HT-29 (cell line): ENCODE measurements around the gene STK40. TPM values are rescaled to one million over a fixed set of nuclear protein-coding genes. Genes with fewer than 3 reads are reported as not detected.
A peak's percentile ranks its signal among the peaks of the same experiment; 100 is the strongest.

Source experiments
- DNase-seq: peaks from one replicate; pipeline ENCODE4 v3.0.0-alpha.2; 2015; ENCODE audit warnings: low spot score
- total RNA-seq: library from RNA; depleted of rRNA; stranded (reverse); fragments of >200 nt; shearing (Covaris generic); gene quantifications from 2 replicates; pipeline ENCODE4 v1.2.3, GENCODE V29; 2014

Gene STK40
- total RNA-seq, 1 experiment from 2014 or later = 26.2 TPM

GRCh38 chr1:36398370-36398977, 12.8 kb upstream of the STK40 start:
- DNase-seq = no peak

GRCh38 chr1:36397378-36398230, 11.9 kb upstream of the STK40 start, which contains the start of gene LSM10:
LSM10 (minus strand) TSS chr1:36397908; CDS start chr1:36394129, 3,779 bp downstream.
- DNase-seq = peak; percentile 94

GRCh38 chr1:36397083-36397377, 11.3 kb upstream of the STK40 start:
- DNase-seq = no peak

DNA sequence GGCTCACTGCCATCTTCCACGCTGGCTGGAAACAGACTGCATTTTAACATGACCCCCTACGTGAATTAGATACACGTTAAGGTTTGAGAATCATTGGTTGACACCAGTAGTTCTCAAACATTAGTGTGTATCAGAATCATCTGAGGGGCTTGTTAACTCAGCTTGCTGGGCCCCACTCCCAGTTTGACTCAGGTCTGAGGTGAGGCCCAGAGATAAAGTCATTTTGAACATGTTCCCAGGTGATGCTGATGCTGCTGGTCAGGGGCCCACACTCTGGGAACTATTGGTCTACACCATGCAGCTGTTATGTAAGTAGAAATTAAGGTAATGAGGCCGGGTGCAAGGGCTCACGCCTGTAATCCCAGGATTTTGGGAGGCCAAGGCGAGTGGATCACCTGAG, 10.6 kb upstream of the STK40 start:
- DNase-seq = no peak

GRCh38 chr1:36393686-36394085, 8.0 kb upstream of the STK40 start:
- DNase-seq = no peak

DNA sequence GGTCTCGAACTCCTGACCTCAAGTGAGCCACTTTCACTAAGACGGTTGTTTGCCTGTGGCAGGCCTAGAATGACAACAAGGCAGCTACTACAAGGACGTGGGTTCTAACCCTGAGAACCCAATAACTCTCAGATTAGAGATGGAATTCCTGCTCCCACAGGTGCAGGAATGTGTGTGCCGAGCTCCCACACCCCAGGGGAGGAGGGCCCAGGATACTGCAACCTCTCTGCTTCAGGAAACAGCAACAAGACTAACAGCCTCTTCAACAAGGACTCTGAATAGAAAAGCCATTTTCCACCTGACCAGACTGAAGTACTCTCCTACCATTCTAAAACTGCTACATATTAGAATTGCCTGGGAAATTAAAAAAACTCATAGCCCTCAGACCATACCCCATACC, 7.1 kb upstream of the STK40 start:
- DNase-seq = no peak

DNA sequence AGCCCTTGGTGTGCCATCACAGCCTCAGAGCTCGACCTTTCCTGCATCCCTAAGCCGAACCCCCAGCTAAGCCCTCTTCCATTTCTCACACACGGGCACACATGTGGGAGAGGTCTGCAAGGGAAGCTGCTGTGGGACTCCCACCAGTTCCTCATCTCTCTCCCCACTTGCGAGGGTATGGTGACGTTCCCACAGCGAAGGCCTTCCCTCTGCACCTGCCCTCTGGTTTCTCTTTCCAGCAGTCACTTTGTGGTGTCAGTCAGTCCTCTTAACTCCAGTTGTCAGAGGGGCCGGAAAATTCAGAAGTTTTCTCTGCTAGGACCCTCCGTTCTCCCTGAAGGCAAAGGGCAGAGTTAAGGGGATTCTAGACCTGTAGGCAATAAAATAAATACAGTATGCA, 5.5 kb upstream of the STK40 start:
- no peak for DNase-seq

DNA sequence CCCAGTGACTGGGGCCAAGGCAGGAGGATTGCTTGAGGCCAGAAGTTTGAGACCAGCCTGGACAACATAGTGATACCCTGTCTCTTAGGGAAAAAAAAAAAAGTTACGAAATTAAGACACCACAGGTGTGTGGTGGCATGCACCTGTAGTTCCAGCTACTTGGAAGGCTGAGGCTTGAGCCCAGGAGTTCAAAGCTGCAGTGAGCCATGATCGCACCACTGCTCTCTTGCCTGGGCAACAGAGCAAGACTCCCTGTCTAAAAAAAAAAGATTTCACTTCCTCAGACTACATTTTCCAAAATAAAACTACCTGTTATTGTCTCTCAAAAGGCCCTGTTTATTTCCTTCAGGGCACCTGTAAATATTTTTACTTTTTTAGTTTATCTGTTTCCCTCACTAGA, 4.7 kb upstream of the STK40 start:
- no peak for DNase-seq

GRCh38 chr1:36389999-36390398, 4.3 kb upstream of the STK40 start:
- DNase-seq = no peak

- DNase-seq = no peak
Measured at GRCh38 chr1:36389261-36389660, 3.5 kb upstream of the STK40 start.

- no peak for DNase-seq
Measured at GRCh38 chr1:36387141-36387949, 1.6 kb upstream of the STK40 start.

DNA sequence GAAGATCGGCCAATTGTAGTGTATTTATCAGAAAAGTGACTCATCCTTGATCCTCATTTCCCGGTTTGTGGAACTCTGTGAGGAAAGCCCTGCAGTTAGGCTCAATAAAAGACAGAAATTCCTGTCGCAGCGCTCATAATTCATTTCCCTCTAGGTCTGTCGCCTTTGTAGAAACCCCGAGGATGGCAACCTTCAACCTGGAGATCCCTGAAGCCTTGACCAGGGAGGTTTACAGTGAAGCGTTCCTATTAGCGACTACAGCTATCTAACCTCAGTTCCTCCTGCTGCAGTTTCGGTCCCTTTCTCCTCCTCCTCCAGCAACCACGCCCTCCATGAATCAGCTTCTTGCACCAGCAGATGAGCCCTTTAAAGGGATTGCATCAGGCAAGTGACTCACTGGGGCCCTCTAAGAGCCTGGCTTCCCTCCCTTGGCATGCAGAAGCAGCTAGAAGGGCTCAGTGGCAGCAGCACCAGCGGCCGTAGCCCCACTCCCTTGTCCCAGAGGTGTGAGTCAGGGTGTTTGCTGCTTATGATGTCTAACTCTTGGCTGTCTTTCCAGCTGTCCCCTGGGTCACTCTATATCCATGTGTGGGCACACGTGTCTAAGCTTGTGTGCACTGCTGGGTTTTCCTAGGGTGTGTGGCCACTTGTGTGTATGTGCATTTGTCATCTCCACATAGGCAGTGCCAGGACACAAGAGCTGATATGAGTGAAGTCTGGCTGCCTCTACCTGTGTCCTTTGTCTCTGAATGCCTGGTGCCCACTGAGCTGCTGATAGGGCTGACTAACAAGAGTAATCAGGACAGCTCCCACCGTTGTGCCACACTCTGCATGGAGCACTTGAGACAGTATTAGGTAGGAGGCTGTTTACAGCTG, 779 bp upstream of the STK40 start:
- peak; percentile 95 for DNase-seq

DNA sequence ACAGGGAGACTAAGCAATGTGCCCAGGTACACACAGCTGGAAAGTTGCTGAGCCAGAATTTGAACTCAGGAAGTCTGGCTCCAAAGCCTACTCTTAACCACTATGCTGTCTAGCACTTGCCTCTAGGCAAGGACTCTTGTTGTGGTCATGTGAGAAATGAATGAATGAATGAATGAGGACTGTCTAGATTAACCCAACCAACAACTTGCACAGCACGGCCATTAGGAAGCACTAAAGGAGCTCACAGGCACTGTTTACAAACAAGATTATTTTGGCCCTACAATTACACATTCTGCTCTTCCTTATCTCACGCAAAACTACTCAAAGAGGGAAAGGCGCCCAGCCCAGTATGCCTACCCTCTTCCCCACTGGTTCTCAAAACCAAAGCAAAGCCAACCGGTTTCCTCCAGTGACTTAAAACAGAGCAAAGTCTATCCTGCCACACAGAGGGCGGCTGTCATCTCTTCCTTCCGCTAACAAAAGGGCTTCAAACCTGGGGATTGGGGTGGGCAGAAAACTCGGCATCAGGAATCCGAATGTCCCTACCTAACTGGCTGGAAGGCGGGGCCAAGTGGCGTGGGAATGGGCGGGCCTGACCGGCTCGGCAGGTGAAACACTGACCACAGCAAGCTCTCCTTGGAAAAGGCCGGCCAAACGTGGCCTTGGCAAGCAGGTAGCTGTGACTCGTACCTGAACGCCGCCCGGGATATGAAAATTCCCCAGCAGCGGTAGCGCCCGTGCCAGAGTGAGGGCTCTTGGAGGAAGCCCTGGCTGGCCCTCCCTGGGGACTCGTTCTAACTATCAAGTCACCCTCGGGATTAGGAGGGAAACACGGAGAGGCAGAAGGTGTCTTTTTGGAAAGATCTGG, 948 bp downstream of the STK40 start:
- peak; percentile 91 for DNase-seq

GRCh38 chr1:36383240-36383639, 2.5 kb downstream of the STK40 start:
- DNase-seq = no peak

- no peak for DNase-seq
Measured at GRCh38 chr1:36382669-36383068, 3.1 kb downstream of the STK40 start.

- no peak for DNase-seq
Measured at GRCh38 chr1:36382231-36382630, 3.5 kb downstream of the STK40 start.

DNA sequence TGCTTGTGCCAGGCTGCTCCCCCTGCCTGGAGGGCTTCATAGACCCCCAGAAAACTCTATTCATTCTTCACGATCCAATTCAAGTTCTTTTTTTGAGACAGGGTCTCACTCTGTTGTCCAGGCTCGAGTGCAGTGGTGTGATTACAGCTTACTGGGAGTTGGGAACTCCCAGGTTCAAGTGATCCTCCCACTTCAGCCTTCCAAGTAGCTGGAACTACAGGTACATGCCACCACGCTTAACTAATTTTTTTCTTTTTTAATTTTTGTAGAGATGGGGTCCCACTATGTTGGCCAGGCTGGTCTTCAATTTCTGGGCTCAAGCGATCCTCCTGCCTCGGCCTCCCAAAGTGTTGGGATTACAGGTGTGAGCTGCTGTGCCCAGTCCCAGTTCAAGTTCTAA, 4.3 kb downstream of the STK40 start:
- no peak for DNase-seq

- no peak for DNase-seq
Measured at GRCh38 chr1:36380782-36381181, 4.9 kb downstream of the STK40 start.

GRCh38 chr1:36380143-36380619, 5.5 kb downstream of the STK40 start:
- DNase-seq = no peak

GRCh38 chr1:36377791-36378492, 7.8 kb downstream of the STK40 start:
- DNase-seq = no peak
